ENCODE data around the gene SATL1.

The SATL1 gene

DNA sequence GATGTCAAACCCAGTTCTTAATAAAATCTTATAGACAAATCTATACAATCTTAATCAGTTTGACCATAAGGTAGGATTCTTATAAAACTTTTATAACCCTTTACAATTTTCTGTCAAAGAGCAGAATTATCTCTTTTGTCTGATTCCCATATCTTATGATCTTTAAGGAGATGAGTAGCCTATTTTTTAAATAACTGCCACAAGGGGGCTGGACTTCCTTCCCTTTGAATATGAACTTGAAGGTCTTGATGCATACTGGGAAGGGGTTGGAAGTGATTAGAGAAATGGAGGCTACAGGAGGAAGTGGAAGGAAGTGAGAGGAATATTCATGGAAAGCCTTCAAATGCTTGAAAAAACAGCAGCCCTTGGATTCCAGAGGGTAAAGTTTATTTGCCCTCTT is 128.8 kb downstream of the SATL1 start (continued):
- TF ChIP-seq, protein P1, sequence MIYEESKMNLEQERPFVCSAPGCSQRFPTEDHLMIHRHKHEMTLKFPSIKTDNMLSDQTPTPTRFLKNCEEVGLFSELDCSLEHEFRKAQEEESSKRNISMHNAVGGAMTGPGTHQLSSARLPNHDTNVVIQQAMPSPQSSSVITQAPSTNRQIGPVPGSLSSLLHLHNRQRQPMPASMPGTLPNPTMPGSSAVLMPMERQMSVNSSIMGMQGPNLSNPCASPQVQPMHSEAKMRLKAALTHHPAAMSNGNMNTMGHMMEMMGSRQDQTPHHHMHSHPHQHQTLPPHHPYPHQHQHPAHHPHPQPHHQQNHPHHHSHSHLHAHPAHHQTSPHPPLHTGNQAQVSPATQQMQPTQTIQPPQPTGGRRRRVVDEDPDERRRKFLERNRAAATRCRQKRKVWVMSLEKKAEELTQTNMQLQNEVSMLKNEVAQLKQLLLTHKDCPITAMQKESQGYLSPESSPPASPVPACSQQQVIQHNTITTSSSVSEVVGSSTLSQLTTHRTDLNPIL (CRISPR knock-in tag; IDR thresholded peaks at IDR 0.05; ENCODE audit: low read depth) = no peak
- TF ChIP-seq ISL1 (CRISPR knock-in tag; IDR thresholded peaks at IDR 0.05) (no peak), ZNF565 (CRISPR knock-in tag; conservative IDR thresholded peaks at IDR 0.05; ENCODE audit: low read depth) (no peak), ZFP30 (CRISPR knock-in tag; IDR thresholded peaks at IDR 0.05) (no peak), ZNF8 (CRISPR knock-in tag; IDR thresholded peaks at IDR 0.05) (no peak), CSRNP3 (CRISPR knock-in tag; IDR thresholded peaks at IDR 0.05) (no peak), CSDC2 (CRISPR knock-in tag; IDR thresholded peaks at IDR 0.05) (no peak), TCF4 (CRISPR knock-in tag; IDR thresholded peaks at IDR 0.05; ENCODE audit: borderline replicate concordance) (no peak), ZFP3 (CRISPR knock-in tag; IDR thresholded peaks at IDR 0.05) (no peak)

DNA sequence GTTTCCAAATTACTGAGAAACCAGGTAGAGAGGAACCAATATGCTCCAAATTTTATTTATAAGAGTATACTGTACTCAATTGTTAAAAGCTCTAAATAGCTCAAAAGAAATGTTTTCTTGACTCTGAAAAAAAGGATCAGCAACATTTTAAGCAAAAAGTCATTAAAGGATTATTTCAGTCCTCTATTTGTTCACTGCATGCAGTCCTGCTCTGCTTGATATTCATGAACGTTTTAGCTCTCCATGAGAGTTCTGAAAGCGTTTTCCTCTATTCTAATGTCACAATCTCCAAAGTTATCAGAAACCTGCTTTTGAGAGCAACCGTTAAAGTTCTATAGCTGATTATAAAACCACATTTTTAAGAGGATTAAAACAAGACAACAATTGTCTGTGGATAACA is 129.4 kb downstream of the SATL1 start:
- ATAC-seq = no peak
- no peak for TF ChIP-seq ISL1 (CRISPR knock-in tag; IDR thresholded peaks at IDR 0.05)

DNA sequence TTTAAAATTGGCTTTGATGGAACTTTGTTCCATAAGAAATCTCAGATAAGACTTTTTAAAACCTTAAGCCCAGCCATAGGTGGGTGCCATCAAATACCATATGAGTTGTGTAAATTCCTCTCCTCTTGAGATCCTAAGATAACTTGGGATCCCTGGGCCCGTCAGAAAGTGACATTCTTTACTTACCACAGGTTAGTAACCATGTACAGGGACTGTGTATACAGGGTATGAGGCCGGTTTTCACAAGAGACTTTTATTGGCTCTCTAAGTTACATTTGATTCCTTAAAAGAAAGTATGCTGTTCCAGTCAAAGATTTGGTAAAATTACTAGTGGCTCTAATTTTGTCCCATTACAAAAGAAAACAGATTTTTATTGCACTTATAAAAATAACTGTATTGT is 129.8 kb downstream of the SATL1 start:
- ATAC-seq = no peak
- no peak for TF ChIP-seq RARB (CRISPR knock-in tag; IDR thresholded peaks at IDR 0.05)
- no peak for TF ChIP-seq ZFP3 (CRISPR knock-in tag; IDR thresholded peaks at IDR 0.05)
- no peak for TF ChIP-seq TOX (CRISPR knock-in tag; IDR thresholded peaks at IDR 0.05; ENCODE audit: borderline replicate concordance)
- no peak for TF ChIP-seq BACH2 (CRISPR knock-in tag; IDR thresholded peaks at IDR 0.05; ENCODE audit: borderline replicate concordance)
- TF ChIP-seq ZNF8 (CRISPR knock-in tag; IDR thresholded peaks at IDR 0.05) = no peak
- no peak for TF ChIP-seq TCF4 (CRISPR knock-in tag; IDR thresholded peaks at IDR 0.05; ENCODE audit: borderline replicate concordance)
- TF ChIP-seq, protein P2, sequence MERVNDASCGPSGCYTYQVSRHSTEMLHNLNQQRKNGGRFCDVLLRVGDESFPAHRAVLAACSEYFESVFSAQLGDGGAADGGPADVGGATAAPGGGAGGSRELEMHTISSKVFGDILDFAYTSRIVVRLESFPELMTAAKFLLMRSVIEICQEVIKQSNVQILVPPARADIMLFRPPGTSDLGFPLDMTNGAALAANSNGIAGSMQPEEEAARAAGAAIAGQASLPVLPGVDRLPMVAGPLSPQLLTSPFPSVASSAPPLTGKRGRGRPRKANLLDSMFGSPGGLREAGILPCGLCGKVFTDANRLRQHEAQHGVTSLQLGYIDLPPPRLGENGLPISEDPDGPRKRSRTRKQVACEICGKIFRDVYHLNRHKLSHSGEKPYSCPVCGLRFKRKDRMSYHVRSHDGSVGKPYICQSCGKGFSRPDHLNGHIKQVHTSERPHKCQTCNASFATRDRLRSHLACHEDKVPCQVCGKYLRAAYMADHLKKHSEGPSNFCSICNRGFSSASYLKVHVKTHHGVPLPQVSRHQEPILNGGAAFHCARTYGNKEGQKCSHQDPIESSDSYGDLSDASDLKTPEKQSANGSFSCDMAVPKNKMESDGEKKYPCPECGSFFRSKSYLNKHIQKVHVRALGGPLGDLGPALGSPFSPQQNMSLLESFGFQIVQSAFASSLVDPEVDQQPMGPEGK (CRISPR knock-in tag; IDR thresholded peaks at IDR 0.05; ENCODE audit: borderline replicate concordance) = no peak
- no peak for TF ChIP-seq ESRRG (CRISPR knock-in tag; IDR thresholded peaks at IDR 0.05)
- no peak for TF ChIP-seq CSRNP3 (CRISPR knock-in tag; IDR thresholded peaks at IDR 0.05)

GRCh38 chrX:85112293-85112692 is 131.3 kb downstream of the SATL1 start:
- no peak for ATAC-seq

More at GRCh38 chrX:85112293-85112692, 131.3 kb downstream of the SATL1 start:
- no peak for TF ChIP-seq ISL1 (CRISPR knock-in tag; IDR thresholded peaks at IDR 0.05)
- TF ChIP-seq TOX (CRISPR knock-in tag; IDR thresholded peaks at IDR 0.05; ENCODE audit: borderline replicate concordance) = no peak
- TF ChIP-seq SNAI2 (CRISPR knock-in tag; IDR thresholded peaks at IDR 0.05) = no peak
- no peak for TF ChIP-seq ZFP3 (CRISPR knock-in tag; IDR thresholded peaks at IDR 0.05)
- TF ChIP-seq ZFP30 (CRISPR knock-in tag; IDR thresholded peaks at IDR 0.05) = no peak
- TF ChIP-seq, protein P1 (CRISPR knock-in tag; IDR thresholded peaks at IDR 0.05; ENCODE audit: low read depth) = no peak
- no peak for TF ChIP-seq PPARA (CRISPR knock-in tag; IDR thresholded peaks at IDR 0.05; ENCODE audit: borderline replicate concordance)
- no peak for TF ChIP-seq ZNF8 (CRISPR knock-in tag; IDR thresholded peaks at IDR 0.05)
- no peak for TF ChIP-seq ESRRG (CRISPR knock-in tag; IDR thresholded peaks at IDR 0.05)
- TF ChIP-seq, protein P3, sequence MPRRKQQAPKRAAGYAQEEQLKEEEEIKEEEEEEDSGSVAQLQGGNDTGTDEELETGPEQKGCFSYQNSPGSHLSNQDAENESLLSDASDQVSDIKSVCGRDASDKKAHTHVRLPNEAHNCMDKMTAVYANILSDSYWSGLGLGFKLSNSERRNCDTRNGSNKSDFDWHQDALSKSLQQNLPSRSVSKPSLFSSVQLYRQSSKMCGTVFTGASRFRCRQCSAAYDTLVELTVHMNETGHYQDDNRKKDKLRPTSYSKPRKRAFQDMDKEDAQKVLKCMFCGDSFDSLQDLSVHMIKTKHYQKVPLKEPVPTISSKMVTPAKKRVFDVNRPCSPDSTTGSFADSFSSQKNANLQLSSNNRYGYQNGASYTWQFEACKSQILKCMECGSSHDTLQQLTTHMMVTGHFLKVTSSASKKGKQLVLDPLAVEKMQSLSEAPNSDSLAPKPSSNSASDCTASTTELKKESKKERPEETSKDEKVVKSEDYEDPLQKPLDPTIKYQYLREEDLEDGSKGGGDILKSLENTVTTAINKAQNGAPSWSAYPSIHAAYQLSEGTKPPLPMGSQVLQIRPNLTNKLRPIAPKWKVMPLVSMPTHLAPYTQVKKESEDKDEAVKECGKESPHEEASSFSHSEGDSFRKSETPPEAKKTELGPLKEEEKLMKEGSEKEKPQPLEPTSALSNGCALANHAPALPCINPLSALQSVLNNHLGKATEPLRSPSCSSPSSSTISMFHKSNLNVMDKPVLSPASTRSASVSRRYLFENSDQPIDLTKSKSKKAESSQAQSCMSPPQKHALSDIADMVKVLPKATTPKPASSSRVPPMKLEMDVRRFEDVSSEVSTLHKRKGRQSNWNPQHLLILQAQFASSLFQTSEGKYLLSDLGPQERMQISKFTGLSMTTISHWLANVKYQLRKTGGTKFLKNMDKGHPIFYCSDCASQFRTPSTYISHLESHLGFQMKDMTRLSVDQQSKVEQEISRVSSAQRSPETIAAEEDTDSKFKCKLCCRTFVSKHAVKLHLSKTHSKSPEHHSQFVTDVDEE (CRISPR knock-in tag; IDR thresholded peaks at IDR 0.05) = no peak
- TF ChIP-seq RARB (CRISPR knock-in tag; IDR thresholded peaks at IDR 0.05) = no peak
- no peak for TF ChIP-seq GLIS3 (CRISPR knock-in tag; IDR thresholded peaks at IDR 0.05)
- TF ChIP-seq TCF4 (CRISPR knock-in tag; IDR thresholded peaks at IDR 0.05; ENCODE audit: borderline replicate concordance) = no peak
- TF ChIP-seq CSDC2 (CRISPR knock-in tag; IDR thresholded peaks at IDR 0.05) = no peak
- TF ChIP-seq ZNF70 (CRISPR knock-in tag; IDR thresholded peaks at IDR 0.05) = no peak
- TF ChIP-seq, protein P2 (CRISPR knock-in tag; IDR thresholded peaks at IDR 0.05; ENCODE audit: borderline replicate concordance) = no peak
